IMR-90 (cell line): ENCODE results near the gene CTRB2. TPM values are rescaled to one million over a fixed set of nuclear protein-coding genes. Genes with fewer than 3 reads are reported as not detected.

Experiments used
- ATAC-seq: fragments of 200-7000 bp; cut with Tn5 transposase; 2 replicates; pipeline ENCODE4 v1.9.1; 2020; ENCODE audit warnings: low read depth, mild to moderate bottlenecking, moderate library complexity
- BruUV-seq: library from RNA; stranded (reverse); fragments of 400-500 nt; replicated peaks from 2 replicates; lab custom pipeline; 2021; lab: Mats Ljungman, UMichigan
- CTCF ChIA-PET: fragments of 300-600 bp; formaldehyde crosslinking; extraction: SDS; loops from one replicate; lab custom pipeline; 2021; ENCODE audit warnings: antibody characterized with exemption; lab: Yijun Ruan, JAX
- POLR2A ChIA-PET: fragments of 300-600 bp; sonication (Branson Sonifier 250); formaldehyde crosslinking; loops from one replicate; lab custom pipeline; 2022; ENCODE audit warnings: antibody characterized with exemption; ENCODE audit not compliant: unreplicated experiment; lab: Charles Lee
- DNase-seq: peaks from one replicate; pipeline ENCODE4 v3.0.0; 2013
- H2AFZ ChIP-seq: replicated peaks from 2 replicates; pipeline ENCODE3; 2013; ENCODE audit warnings: low read length, mild to moderate bottlenecking; ENCODE audit not compliant: poor library complexity
- H2AK5ac ChIP-seq: 2 replicates; pipeline ENCODE4 v1.6.1; 2013; ENCODE audit warnings: low read depth, low read length, inconsistent platforms
- H2AK9ac ChIP-seq: replicated peaks from 2 replicates; pipeline ENCODE3; 2013; ENCODE audit warnings: mild to moderate bottlenecking, low read depth, low read length, moderate library complexity; ENCODE audit not compliant: poor library complexity
- H2BK120ac ChIP-seq: 2 replicates; pipeline ENCODE4 v1.6.1; 2013; ENCODE audit warnings: low read depth, low read length, inconsistent platforms
- H2BK15ac ChIP-seq: 3 replicates; pipeline ENCODE4 v1.6.1; 2013; ENCODE audit warnings: low read depth, low read length, inconsistent platforms
- H2BK20ac ChIP-seq: 2 replicates; pipeline ENCODE4 v1.6.1; 2013; ENCODE audit warnings: low read depth, mild to moderate bottlenecking, inconsistent platforms, low read length, moderate library complexity
- H2BK5ac ChIP-seq: 2 replicates; pipeline ENCODE4 v1.6.1; 2013; ENCODE audit warnings: mild to moderate bottlenecking, low read depth, low read length, inconsistent platforms; ENCODE audit not compliant: poor library complexity, severe bottlenecking
- H3K14ac ChIP-seq: replicated peaks from 2 replicates; pipeline ENCODE4 v1.6.1; 2013; ENCODE audit warnings: low read depth, low read length, inconsistent platforms
- H3K18ac ChIP-seq: 2 replicates; pipeline ENCODE4 v1.6.1; 2013; ENCODE audit warnings: low read depth, low read length, control low read depth
- H3K23ac ChIP-seq: 2 replicates; pipeline ENCODE4 v1.6.1; 2013; ENCODE audit warnings: low read depth, low read length, inconsistent platforms
- H3K27ac ChIP-seq: 2 replicates; pipeline ENCODE4 v1.5.1; 2013; ENCODE audit warnings: mild to moderate bottlenecking, control low read depth, low read length; ENCODE audit not compliant: insufficient read depth
- H3K27me3 ChIP-seq: 2 replicates; pipeline ENCODE4 v1.6.1; 2013; ENCODE audit warnings: low read length; ENCODE audit not compliant: control insufficient read depth, insufficient read depth
- H3K36me3 ChIP-seq: 2 replicates; pipeline ENCODE4 v1.6.1; 2013; ENCODE audit warnings: low read length, mixed read lengths; ENCODE audit not compliant: control insufficient read depth, insufficient read depth
- H3K4ac ChIP-seq: 2 replicates; pipeline ENCODE4 v1.6.1; 2013; ENCODE audit warnings: low read depth, low read length, inconsistent platforms
- H3K4me1 ChIP-seq: 2 replicates; pipeline ENCODE4 v1.6.1; 2013; ENCODE audit warnings: low read length, mixed read lengths; ENCODE audit not compliant: control insufficient read depth, insufficient read depth
- H3K4me2 ChIP-seq: 2 replicates; pipeline ENCODE4 v1.6.1; 2013; ENCODE audit warnings: low read depth, mild to moderate bottlenecking, control low read depth, low read length, moderate library complexity
- H3K4me3 ChIP-seq: 2 replicates; pipeline ENCODE4 v1.5.1; 2013; ENCODE audit warnings: low read depth, mild to moderate bottlenecking, control low read depth, low read length, moderate library complexity; ENCODE audit not compliant: insufficient read depth
- H3K56ac ChIP-seq: 2 replicates; pipeline ENCODE4 v1.6.1; 2013; ENCODE audit warnings: low read length, inconsistent platforms; ENCODE audit not compliant: insufficient read depth; ENCODE audit errors: extremely low read depth
- H3K79me1 ChIP-seq, 2 experiments: 2 replicates each; pipeline ENCODE4 v1.6.1; 2013; ENCODE audit warnings: low read length in 2 of 2, inconsistent platforms in 1 of 2, low read depth in 1 of 2
- H3K9ac ChIP-seq: 2 replicates; pipeline ENCODE4 v1.6.1; 2013; ENCODE audit warnings: low read depth, low read length, control low read depth
- H3K9me1 ChIP-seq: 2 replicates; pipeline ENCODE4 v1.6.1; 2013; ENCODE audit warnings: low read length, inconsistent platforms; ENCODE audit not compliant: insufficient read depth
- H3K9me3 ChIP-seq: 2 replicates; pipeline ENCODE4 v1.6.1; 2013; ENCODE audit warnings: low read length; ENCODE audit not compliant: control insufficient read depth, insufficient read depth
- H4K20me1 ChIP-seq: 2 replicates; pipeline ENCODE4 v1.6.1; 2013; ENCODE audit warnings: low read length, inconsistent platforms; ENCODE audit not compliant: insufficient read depth
- H4K5ac ChIP-seq: 2 replicates; pipeline ENCODE4 v1.6.1; 2013; ENCODE audit warnings: mild to moderate bottlenecking, low read depth, low read length, control low read depth
- H4K8ac ChIP-seq, 2 experiments: 2 replicates each; pipeline ENCODE4 v1.6.1; 2013; ENCODE audit warnings: low read depth in 2 of 2, low read length in 2 of 2, control low read depth in 1 of 2, inconsistent platforms in 1 of 2
- H4K91ac ChIP-seq: 2 replicates; pipeline ENCODE4 v1.6.1; 2013; ENCODE audit warnings: low read depth, low read length, inconsistent platforms; ENCODE audit not compliant: insufficient read depth
- CEBPB ChIP-seq: IDR thresholded peaks from 2 replicates; pipeline ENCODE4 v1.6.1; 2012; ENCODE audit warnings: low read depth, low read length, improper control_type of control experiment
- CHD1 ChIP-seq: IDR thresholded peaks from 2 replicates; pipeline ENCODE4 v1.6.1; 2012; ENCODE audit warnings: low read depth, low read length, improper control_type of control experiment
- CTCF ChIP-seq: conservative IDR thresholded peaks from 2 replicates; pipeline ENCODE4 v1.5.1; 2012; ENCODE audit warnings: mild to moderate bottlenecking, low read depth, low read length, improper control_type of control experiment
- MAZ ChIP-seq: IDR thresholded peaks from 2 replicates; pipeline ENCODE4 v1.6.1; 2012; ENCODE audit warnings: low read depth, mild to moderate bottlenecking, low read length, improper control_type of control experiment, moderate library complexity, borderline replicate concordance
- MXI1 ChIP-seq: IDR thresholded peaks from 2 replicates; pipeline ENCODE4 v1.6.1; 2012; ENCODE audit warnings: low read depth, mild to moderate bottlenecking, low read length, moderate library complexity, borderline replicate concordance
- NFE2L2 ChIP-seq: fragments of 150-350 bp; IDR thresholded peaks from 2 replicates; pipeline ENCODE4 v1.6.1; 2016; ENCODE audit warnings: low read depth, mild to moderate bottlenecking, low read length
- RFX5 ChIP-seq: IDR thresholded peaks from 2 replicates; pipeline ENCODE4 v1.8.0; 2012; ENCODE audit warnings: low read depth, mild to moderate bottlenecking, low read length, moderate library complexity
- SMC3 ChIP-seq: fragments of 150-350 bp; IDR thresholded peaks from 2 replicates; pipeline ENCODE4 v1.6.1; 2016; ENCODE audit warnings: low read depth, mild to moderate bottlenecking, antibody characterized with exemption, low read length, moderate library complexity
- USF2 ChIP-seq: fragments of 150-350 bp; IDR thresholded peaks from 2 replicates; pipeline ENCODE4 v1.6.1; 2017; ENCODE audit warnings: mild to moderate bottlenecking, antibody characterized with exemption, low read length, low read depth
- WGBS, 2 experiments: methylation state at CpG; one replicate each; pipeline versions ENCODE4 v1.1.5 to v1.1.7; 2013; ENCODE audit warnings: missing lambda C conversion rate in 2 of 2; ENCODE audit not compliant: insufficient read length in 1 of 2; ENCODE audit errors: extremely low coverage in 2 of 2; 5-methylcytosine and 5-hydroxymethylcytosine counted together
- dilution Hi-C: fragments of 300-500 bp; cut with HindIII; formaldehyde crosslinking; loops from one replicate; pipeline ENCODE4 v1.14.3; 2018; ENCODE audit warnings: low sequenced_read_pairs; ENCODE audit not compliant: unreplicated experiment
- in situ Hi-C: fragments of 300-500 bp; cut with MboI; formaldehyde crosslinking; loops from 3 replicates; pipeline ENCODE4 v1.14.3; 2019; ENCODE audit warnings: low sequenced_read_pairs, inconsistent platforms, mixed read lengths
- intact Hi-C: fragments of 100-400 bp; cut with micrococcal nuclease; formaldehyde crosslinking; loops from 2 replicates; pipeline ENCODE4 v1.10.0; 2022
- polyA plus RNA-seq, 3 experiments: library from polyadenylated mRNA; depleted of rRNA; stranded (reverse); fragments of >200 nt; gene quantifications; 2 replicates each; pipeline ENCODE4 v1.2.3, GENCODE V29; 2012; ENCODE audit warnings: low replicate concordance in 1 of 3
- total RNA-seq: library from RNA; depleted of rRNA; stranded (reverse); fragments of >200 nt; gene quantifications from 2 replicates; pipeline ENCODE4 v1.2.3, GENCODE V29; 2012

CTRB2 gene
- total and polyA plus RNA-seq, 2 of the 4 experiments (the other 2 are of a cell fraction), result not detected

GRCh38 chr16:75188832-75189477 lies 18.0 kb downstream of the CTRB2 start:
- no peak overlapping the region for H3K14ac ChIP-seq
- H4K5ac ChIP-seq, result no peak overlapping the region
- H2AFZ ChIP-seq, result no peak overlapping the region
- no peaks in the 10 kb centered on the region for H3K36me3 ChIP-seq
- no peak overlapping the region for H3K56ac ChIP-seq
- H3K9me3 ChIP-seq, result no peaks in the 10 kb centered on the region; the same call in 1 of the 2 replicates
- no peak overlapping the region for H4K8ac ChIP-seq
- POLR2A ChIA-PET, result no interaction called here
- H3K79me1 ChIP-seq, result no peaks in the 10 kb centered on the region
- no peak for DNase-seq
- no peak overlapping the region for H2AK5ac ChIP-seq
- H4K91ac ChIP-seq, result no peak overlapping the region
- H3K27ac ChIP-seq, result no peak overlapping the region
- dilution Hi-C loops (no loop called here), in situ Hi-C loops (no loop called here), intact Hi-C loops (no loop called here)
- H3K9ac ChIP-seq, result no peak overlapping the region
- no peak overlapping the region for H2BK15ac ChIP-seq
- CTCF ChIA-PET, result no interaction called here
- no peak overlapping the region for H3K23ac ChIP-seq
- no peak overlapping the region for H3K18ac ChIP-seq
- H4K20me1 ChIP-seq, result no peaks in the 10 kb centered on the region
- ATAC-seq, result no peak
- no peak overlapping the region for H3K4me3 ChIP-seq
- no peak overlapping the region for H3K4ac ChIP-seq
- no peak overlapping the region for H2AK9ac ChIP-seq
- no TSS peak for BruUV-seq
- H2BK5ac ChIP-seq, result no peak overlapping the region
- TF ChIP-seq CTCF (no peak), CEBPB (no peak), MXI1 (no peak), NFE2L2 (no peak), MAZ (no peak), RFX5 (no peak), CHD1 (no peak), USF2 (no peak), SMC3 (no peak)
- H3K4me1 ChIP-seq, result no peaks in the 10 kb centered on the region
- no peak overlapping the region for H2BK20ac ChIP-seq
- no peaks in the 10 kb centered on the region for H3K9me1 ChIP-seq
- peaks cover 5% of the 10 kb centered on the region; the same call in 1 of the 2 replicates for H3K27me3 ChIP-seq
- H3K4me2 ChIP-seq, result no peak overlapping the region
- WGBS, 2 experiments, result 94% methylated on average over 7 of the region's 14 CpGs; no CpG with 5 or more reads in 1 of the 2 experiments
- H2BK120ac ChIP-seq, result no peak overlapping the region
